GM12875 (cell line): Measurements from ENCODE around the gene FTL.
A peak's percentile ranks its signal among the peaks of the same experiment; 100 is the strongest.

ENCODE experiments used
- H3K4me3 ChIP-seq: one replicate; pipeline ENCODE4 v1.5.1; 2011; ENCODE audit warnings: low read depth, low read length, control low read depth
- TF ChIP-seq, protein P1 (sequence below): IDR thresholded peaks from 2 replicates; pipeline ENCODE4 v1.5.1; 2011; ENCODE audit warnings: low read depth, mild to moderate bottlenecking, control low read depth, inconsistent platforms, low read length, moderate library complexity, borderline replicate concordance; ENCODE audit not compliant: insufficient read depth

The FTL gene

DNA sequence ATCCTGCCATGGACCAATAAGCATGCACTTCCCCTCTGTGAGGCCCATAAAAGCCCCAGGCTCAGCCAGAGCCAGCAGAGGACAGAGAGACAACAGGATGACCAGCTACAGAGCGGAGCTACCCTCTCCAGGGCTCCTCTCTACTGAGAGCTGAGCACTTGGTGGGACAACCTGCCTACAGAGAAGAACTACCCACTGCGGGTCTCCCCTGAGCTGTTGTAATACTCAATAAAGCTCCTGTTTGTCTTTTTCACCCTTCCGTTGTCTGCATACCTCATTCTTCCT is 17.9 kb upstream of the FTL start:
- no peak overlapping the region for H3K4me3 ChIP-seq
- TF ChIP-seq, protein P1, sequence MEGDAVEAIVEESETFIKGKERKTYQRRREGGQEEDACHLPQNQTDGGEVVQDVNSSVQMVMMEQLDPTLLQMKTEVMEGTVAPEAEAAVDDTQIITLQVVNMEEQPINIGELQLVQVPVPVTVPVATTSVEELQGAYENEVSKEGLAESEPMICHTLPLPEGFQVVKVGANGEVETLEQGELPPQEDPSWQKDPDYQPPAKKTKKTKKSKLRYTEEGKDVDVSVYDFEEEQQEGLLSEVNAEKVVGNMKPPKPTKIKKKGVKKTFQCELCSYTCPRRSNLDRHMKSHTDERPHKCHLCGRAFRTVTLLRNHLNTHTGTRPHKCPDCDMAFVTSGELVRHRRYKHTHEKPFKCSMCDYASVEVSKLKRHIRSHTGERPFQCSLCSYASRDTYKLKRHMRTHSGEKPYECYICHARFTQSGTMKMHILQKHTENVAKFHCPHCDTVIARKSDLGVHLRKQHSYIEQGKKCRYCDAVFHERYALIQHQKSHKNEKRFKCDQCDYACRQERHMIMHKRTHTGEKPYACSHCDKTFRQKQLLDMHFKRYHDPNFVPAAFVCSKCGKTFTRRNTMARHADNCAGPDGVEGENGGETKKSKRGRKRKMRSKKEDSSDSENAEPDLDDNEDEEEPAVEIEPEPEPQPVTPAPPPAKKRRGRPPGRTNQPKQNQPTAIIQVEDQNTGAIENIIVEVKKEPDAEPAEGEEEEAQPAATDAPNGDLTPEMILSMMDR: no peak

DNA sequence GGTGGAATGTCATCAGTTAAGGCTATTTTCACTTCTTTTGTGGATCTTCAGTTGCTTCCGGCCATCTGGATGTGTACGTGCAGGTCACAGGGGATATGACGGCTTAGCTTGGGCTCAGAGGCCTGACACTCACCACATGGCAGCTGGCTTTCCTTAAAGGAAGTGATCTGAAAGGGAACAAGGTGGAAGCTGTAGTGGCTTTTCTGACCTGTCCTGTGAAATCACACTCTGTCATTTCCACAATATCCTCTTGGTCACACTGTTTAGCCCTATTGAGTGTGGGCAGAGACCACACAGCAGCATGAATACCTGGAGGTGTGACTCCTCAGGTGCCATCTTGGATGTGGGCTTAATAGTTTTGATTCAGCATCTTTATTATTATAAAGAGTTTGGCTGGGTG is 14.9 kb upstream of the FTL start:
- no peak overlapping the region for H3K4me3 ChIP-seq
- TF ChIP-seq, protein P1: no peak

DNA sequence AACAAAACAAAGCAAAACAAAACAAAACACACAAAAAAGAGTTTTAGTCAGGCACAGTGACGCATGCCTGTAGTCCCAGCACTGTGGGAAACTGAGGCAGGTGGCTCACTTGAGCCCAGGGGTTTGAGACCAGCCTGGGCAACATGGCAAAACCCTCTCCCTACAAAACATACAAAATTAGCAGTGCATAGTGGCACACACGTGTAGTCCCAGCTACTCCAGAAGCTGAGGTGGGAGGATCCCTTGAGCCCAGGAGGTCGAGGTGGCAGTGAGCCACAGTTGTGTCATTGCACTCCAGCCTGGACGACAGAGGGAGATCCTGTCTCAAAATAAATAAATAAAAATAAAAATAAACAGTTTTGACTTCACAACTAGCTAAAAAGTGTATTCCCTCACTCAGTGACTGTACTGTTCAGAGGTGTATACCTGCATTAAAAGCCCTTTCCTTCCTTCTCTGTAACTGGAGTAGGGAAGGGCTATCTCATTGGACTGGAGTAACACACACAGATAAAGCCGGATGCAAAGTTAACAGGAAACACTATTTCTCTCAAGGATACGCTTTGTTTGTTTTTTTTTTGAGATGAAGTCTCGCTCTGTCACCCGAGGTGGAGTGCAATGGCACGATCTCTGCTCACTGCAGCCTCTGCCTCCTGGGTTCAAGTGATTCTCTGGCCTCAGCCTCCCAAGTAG is 14.1 kb upstream of the FTL start:
- TF ChIP-seq, protein P1: no peak
- H3K4me3 ChIP-seq: no peak overlapping the region

DNA sequence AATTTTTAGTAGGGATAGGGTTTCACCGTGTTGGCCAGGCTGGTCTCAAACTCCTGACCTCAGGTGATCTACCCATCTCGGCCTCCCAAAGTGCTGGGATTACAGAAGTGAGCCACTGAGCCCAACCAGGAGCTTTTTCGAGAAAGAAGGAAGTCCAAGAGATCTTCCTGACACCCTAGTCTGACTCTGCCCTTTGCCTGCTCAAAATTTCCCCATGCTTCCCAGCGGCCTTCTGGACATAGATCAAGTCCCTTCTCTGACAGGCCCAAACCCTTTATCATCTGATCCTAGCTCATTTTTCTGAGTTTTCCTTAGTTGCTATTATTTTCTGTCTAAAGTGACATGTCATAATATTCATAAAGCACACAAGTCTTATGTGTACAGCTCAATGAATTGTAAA is 12.0 kb upstream of the FTL start:
- no peak overlapping the region for H3K4me3 ChIP-seq
- TF ChIP-seq, protein P1: no peak

DNA sequence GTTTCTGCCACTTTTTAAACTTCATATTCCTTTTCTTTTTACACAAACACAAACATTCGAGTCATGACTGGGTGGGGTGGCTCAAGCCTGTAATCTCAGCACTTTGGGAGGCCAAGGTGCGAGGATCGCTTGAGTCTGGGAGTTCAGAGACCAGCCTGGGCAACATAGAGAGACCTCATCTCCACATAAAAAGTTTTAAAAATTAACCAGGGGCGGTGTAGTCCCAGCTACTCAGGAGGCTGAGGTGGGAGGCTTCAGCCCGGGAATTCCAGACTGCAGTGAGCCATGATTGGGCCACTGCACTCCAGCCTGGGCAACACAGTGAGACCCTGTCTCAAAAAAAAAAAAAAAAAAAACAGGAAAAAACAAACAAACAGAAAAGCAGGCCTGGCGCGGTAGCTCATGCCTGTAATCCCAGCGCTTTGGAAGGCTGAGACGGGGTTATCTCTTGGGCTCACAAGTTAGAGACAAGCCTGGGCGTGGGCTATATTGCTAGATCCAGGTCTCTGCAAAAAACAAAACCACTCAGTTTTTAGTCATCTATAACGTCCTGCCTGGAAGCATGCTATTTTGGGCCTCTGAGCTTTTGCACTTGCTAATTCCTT is 11.0 kb upstream of the FTL start:
- TF ChIP-seq, protein P1: no peak

DNA sequence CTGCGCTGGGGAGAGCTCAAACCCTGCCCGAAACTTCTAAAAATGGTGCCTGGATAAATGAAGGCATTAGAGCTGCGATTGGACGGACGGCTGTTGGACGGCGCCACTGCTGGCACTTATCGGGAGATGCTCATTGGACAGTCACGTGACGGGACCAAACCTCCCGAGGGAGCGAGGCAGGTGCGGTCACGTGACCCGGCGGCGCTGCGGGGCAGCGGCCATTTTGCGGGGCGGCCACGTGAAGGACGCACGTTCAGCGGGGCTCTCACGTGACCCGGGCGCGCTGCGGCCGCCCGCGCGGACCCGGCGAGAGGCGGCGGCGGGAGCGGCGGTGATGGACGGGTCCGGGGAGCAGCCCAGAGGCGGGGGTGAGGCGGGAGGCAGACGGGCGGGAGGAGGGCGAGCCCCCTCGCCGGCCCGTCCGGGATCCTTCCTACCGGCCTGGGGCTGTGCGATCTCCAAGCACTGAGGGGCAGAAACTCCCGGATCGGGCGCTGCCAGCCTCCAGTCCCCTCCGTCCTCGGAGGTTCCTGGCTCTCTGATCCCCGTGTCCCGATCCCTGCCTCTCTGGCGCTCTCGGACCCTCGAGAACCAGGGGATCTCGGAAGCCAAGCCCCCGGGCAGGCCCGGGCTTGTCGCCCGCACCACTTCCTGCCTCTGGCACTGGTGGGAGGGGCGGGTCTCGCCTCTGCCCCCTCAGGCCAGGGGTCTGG is 10.4 kb upstream of the FTL start, which contains the start of gene BAX:
Gene BAX, plus strand, starts transcription at position 281 of the 713 bp plus-strand sequence. Its CDS starts 54 bp downstream, at position 335.
- TF ChIP-seq, protein P1: no peak
- peak within 1 kb of the TSS; percentile 93 for H3K4me3 ChIP-seq

More for the DNA sequence above, 11.0 kb upstream of the FTL start:
- H3K4me3 ChIP-seq: peak overlapping the region; percentile 13
